GM15510 (cell line): ENCODE results near the gene NDE1.

Experiments used
- POLR2A ChIP-seq: IDR thresholded peaks from 3 replicates; pipeline ENCODE4 v1.6.1; 2011; ENCODE audit warnings: borderline replicate concordance; ENCODE audit not compliant: insufficient read length; ENCODE audit errors: extremely low read depth

NDE1 gene

GRCh38 chr16:15667091-15667742, 17.2 kb downstream of the NDE1 start:
- TF ChIP-seq POLR2A, result no peak

- no peak for TF ChIP-seq POLR2A
Observed at GRCh38 chr16:15671530-15672117, 21.6 kb downstream of the NDE1 start.

- TF ChIP-seq POLR2A, result no peak
Observed at GRCh38 chr16:15672514-15673167, 22.6 kb downstream of the NDE1 start.

- TF ChIP-seq POLR2A, result no peak
Observed at GRCh38 chr16:15674571-15674970, 24.5 kb downstream of the NDE1 start.

- TF ChIP-seq POLR2A, result no peak
Observed at GRCh38 chr16:15676506-15676905, 26.5 kb downstream of the NDE1 start.

GRCh38 chr16:15677447-15677846, 27.4 kb downstream of the NDE1 start:
- TF ChIP-seq POLR2A, result no peak

DNA sequence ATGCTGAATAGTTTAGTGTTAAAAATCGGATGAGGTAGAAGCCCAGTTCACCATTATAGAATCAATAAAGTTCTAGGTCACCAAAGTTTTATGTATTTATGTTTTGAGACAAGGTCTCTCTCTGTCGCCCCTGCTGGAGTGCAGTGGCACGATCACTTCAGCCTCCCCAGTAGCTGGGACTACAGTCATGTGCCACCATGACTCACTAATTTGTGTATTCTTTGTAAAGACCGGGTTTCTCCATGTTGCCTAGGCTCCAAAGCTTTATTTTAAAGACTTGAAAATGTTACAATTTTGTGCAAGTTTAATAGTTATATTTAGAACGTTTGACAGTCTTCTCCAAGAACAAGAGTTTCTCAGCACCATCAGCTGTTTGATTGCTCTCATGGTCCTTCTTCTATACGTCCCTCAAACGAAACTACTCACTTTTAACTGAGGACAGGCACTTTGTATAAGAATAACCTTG, 32.1 kb downstream of the NDE1 start:
- no peak for TF ChIP-seq POLR2A

DNA sequence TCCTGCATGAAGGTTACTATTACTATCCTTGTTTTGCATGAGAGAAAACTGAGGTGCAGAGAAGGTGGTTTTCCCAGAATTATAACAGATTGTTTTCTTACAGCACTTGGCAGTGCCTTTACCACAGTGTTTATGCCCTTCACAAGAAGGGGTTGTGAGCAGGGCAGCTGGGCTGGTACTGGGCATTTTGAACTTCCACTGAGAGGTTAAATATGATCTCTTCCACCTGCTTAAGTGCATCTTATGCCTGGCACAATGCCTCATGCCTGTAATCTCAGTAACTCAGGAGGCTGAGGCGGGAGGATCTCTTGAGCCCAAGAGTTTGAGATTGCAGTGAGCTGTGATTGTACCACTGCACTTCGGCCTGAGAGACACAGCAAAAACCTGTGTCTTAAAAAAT, 36.2 kb downstream of the NDE1 start:
- no peak for TF ChIP-seq POLR2A

GRCh38 chr16:15689290-15689689, 39.2 kb downstream of the NDE1 start:
- no peak for TF ChIP-seq POLR2A

GRCh38 chr16:15690296-15690695, 40.3 kb downstream of the NDE1 start:
- no peak for TF ChIP-seq POLR2A

DNA sequence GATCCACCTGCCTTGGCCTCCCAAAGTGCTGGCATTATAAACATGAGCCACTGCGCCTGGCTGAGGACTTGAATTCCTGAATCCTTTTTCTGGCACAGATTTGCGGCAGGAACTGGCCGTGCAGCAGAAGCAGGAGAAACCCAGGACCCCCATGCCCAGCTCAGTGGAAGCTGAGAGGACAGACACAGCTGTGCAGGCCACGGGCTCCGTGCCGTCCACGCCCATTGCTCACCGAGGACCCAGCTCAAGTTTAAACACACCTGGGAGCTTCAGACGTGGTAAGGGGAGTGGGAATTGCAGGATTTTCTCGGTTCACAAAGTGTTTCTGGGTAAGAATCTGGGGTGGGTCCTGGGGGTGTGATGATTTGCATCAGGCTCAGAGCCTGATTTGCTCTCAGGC, 41.0 kb downstream of the NDE1 start:
- no peak for TF ChIP-seq POLR2A

- TF ChIP-seq POLR2A, result no peak
Observed at GRCh38 chr16:15694499-15694898, 44.5 kb downstream of the NDE1 start.

DNA sequence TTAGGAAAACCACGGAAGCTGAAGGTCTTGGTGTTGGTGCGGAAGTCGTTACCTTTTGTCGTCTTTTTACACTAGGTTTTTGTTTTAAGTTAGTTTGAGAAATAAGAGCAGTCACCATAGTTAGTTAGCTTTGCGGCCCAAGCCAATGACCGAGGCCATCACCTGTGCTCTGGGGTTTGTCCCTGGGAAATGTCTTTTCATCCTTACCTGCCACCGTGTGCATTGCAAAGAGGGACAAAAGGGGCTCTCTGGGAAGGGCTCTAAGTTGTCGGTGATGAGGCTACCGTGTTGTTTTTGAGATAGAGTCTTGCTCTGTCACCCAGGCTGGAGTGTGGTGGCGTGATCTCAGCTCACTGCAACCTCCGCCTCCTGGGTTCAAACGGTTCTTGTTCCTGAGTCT, 49.8 kb downstream of the NDE1 start:
- no peak for TF ChIP-seq POLR2A

DNA sequence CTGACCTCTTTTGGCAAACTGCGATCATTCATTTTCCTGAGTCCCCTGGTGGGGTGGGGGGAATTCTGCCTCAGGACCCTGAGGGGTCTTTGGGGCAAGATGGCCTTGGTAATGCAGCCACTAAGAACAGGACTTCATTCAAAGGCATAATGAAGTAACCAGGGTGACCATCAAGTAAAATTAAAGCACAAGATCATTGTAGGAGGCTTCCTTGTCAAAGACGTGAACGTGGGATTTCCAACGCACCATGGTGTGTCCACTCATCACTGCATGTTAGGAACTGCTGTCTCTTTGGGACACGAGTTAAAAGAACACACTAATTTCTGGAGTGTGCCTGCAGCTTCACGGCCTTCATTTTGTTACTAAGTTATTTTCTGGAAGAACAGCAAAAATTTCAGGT, 51.3 kb downstream of the NDE1 start:
- TF ChIP-seq POLR2A, result no peak

DNA sequence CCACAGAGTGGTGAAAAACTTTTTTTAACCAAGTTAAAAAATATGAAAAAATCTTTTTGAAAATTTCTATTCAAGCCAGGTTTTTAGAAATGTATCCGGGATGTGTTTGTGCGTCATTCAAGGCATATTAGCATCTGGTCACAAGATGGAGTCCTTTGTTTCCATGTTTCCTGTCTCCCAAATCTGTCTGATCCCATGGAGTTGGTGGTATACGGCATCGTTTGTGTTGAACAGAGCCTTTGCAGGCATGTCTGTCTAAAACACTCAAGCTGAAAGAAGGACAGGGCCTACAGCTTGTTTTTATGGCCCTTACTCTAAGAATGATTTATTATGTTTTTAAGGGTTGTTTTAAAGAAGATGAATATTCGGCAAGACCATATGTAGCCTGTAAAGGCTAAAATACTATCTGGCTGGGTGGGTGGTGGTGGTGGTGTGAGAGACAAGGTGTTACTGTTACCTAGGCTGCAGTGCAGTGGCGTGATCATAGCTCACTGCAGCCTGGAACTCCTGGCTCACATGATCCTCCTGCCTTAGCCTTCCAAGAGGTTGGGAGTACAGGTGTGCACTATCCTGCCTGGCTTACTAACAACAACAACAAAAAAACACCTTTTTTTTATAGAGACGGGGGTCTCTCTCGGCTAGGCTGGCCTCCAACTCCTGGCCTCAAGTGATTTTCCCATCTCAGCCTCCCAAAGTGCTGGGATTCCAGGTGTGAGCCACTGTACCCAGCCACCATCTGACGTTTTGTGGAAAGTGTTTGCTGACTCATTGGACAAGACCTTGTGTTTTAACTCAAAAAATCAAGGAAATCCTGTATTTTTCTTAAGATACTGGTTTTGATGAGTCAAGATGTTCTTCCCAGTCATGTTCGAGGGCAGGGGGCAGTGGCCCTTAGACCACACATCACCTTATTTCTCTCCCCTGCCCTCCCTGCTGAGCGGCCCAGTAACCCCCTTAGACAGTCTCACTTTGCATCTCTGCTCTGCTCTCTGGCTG, 52.2 kb downstream of the NDE1 start:
- TF ChIP-seq POLR2A, result no peak

DNA sequence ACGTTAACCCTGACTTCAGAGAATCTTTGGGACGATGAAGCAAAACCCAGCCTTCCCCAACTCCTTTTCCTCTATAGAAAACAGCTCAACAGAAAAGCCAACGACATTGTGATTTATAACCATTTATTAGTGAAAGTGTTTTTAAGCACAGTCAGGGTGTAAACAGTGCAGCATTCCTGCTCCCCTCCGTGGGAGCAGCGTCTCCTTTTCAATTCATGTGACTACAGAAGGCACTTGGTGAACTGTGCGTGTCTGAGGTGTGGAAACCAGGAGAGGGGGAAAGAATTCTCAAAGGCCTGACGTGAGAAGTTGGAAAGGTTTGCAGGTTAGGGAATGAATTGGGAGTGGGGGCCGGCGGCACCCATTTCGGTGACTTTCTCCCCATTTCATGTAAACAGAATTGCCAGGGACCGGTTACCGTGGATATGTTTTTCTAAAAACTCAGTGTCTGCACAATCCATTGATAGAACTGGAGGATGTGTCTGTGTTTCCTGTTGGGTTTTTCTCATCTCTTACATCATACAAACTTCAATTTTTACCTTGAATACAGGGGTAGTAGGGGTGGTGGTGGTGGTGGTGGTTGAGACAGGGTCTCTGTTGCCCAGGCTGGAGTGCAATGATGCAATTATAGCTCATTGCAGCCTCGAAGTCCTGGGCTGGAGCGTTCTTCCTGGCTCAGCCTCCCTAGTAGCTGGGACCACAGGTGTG, 53.1 kb downstream of the NDE1 start:
- no peak for TF ChIP-seq POLR2A
